T-helper 22 cell (primary cell): ENCODE measurements around the gene COLEC12.
A peak's percentile ranks its signal among the peaks of the same experiment; 100 is the strongest.

Experiments used
- DNase-seq: peaks from one replicate; pipeline ENCODE4 v3.0.0-alpha.2; 2020; ENCODE audit warnings: low read depth

The COLEC12 gene

GRCh38 chr18:286515-287310, 213.8 kb downstream of the COLEC12 start:
- no peak for DNase-seq

- DNase-seq: no peak
Measured at GRCh38 chr18:285817-286216, 214.7 kb downstream of the COLEC12 start.

GRCh38 chr18:275486-275885, 225.0 kb downstream of the COLEC12 start:
- no peak for DNase-seq

- no peak for DNase-seq
Measured at GRCh38 chr18:274313-274712, 226.2 kb downstream of the COLEC12 start.

GRCh38 chr18:273525-273924, 227.0 kb downstream of the COLEC12 start:
- DNase-seq: no peak

GRCh38 chr18:272650-273049, 227.9 kb downstream of the COLEC12 start:
- no peak for DNase-seq

- DNase-seq: no peak
Measured at GRCh38 chr18:269480-270095, 230.9 kb downstream of the COLEC12 start.

- DNase-seq: peak; percentile 86
Measured at GRCh38 chr18:267688-268552, 232.6 kb downstream of the COLEC12 start, which contains the start of gene THOC1. Gene THOC1, minus strand, starts transcription at chr18:268047. Its CDS starts 28 bp downstream, at chr18:268019.

GRCh38 chr18:267380-267687, 233.2 kb downstream of the COLEC12 start:
- no peak for DNase-seq
